Measurements from ENCODE around the gene PDAP1.

The PDAP1 gene

DNA sequence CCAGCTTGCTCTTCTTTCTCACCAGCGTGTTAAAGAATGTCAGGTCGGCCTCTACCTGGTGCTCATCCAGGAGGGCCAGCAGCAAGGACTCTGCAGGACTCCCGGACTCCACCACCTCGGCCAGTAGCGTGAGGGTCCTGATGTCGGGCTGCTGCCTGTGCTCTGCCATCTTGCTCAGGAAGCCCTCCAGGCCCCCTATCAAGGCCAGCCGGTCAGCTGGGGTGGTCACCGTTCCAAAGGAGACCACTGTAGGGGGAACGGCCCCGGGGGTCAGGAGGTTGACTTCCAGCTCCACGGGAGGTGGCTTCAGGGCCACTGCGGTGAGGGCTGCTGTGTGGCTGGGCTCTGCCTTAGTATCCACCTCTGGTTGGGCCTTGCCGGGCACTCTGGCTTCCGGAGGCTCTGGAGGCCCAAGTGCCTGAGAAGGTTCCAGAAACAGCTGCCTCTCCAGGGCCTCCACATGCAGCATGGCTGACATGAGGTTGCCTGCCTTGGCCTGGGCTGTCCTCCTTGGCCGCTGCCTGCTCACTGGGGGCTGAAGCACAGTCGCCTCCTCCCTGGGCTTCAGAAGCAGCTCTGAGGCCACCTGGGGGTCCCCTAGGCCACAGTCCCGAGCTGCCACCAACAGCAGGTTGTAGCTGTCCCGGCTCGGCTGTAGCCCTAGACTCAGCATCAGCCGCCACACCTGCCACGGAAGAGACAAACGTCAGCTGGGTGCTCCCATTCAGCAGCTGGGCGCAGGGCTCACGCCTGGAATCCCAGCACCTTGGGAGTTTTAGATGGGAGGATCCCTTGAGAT is 16.7 kb upstream of the PDAP1 start:
- DNase-seq = no peak

DNA sequence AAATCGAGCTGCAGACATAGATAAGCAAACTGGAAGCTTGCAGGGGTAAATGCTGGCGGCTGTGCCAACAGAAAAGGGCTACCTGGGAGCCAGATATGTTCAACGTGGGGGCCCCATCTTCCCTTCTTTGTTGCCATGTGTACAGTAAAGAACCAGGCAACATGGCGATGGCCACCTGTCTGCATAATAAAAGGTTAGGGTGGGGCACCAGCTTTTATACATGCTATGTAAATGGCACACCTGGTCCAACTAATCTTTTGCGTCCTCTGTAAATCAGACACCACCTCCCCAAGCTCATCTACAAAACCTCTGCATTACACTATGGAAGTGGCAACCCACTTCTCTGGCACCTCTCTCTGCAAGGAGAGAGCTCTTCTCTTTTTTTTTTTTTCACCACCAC is 14.2 kb upstream of the PDAP1 start:
- DNase-seq = peak; percentile 64

DNA sequence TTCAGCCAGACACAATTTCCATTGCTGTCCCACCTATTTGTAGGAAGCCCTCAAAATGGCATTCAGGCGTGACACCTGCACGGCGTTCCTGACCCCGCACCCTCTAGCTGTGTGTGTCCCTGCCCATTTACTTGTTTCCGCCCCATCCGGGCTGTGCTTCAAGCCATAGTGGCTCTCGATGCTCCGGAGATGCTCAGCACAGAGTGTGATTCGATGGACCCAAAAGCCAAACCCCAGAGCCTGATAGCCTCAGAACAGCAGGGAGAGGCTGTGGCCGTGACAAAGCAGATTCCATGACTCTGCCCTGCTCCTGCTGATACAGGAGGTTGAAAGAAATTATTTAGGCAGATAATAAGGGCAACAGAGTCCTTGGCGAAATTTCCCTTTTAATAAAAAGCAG is 13.8 kb upstream of the PDAP1 start:
- peak; percentile 62 for DNase-seq

DNA sequence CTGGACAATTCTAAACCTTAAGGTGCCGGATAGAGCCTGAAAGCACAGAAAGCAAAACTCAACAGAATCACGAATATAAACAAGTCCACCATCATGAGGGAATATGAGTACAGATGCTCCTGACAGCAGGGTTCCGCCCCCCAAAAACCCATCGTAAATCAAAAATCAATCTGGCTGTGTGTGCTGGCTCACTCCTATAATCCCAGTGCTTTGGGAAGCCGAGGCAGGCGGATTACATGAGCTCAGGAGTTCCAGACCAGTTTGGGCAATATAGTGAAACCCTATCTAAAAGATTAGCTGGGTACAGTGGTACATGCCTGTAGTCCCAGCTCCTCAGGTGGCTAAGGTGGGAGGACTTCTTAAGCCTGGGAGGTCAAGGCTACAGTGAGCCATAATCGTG is 12.6 kb upstream of the PDAP1 start:
- no peak for DNase-seq

DNA sequence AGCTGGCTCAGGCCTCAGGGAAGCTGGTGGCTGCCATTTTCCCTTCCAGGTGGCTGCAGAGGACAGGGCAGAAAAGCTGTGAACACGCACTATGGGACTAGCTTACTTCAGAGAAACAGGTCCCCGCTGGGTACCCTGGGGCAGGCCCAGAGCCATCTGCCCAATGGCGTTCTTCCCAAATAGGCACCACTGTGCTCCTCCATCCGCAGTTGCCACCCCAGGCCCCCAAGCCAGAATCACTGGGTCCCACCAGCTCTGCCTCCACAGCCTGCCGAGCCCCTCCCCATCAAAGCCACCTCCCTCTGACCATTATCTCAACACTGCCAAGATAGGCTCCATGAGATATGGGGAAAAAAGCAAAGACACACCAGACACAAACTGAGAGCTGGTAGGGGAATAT is 11.8 kb upstream of the PDAP1 start:
- no peak for DNase-seq

DNA sequence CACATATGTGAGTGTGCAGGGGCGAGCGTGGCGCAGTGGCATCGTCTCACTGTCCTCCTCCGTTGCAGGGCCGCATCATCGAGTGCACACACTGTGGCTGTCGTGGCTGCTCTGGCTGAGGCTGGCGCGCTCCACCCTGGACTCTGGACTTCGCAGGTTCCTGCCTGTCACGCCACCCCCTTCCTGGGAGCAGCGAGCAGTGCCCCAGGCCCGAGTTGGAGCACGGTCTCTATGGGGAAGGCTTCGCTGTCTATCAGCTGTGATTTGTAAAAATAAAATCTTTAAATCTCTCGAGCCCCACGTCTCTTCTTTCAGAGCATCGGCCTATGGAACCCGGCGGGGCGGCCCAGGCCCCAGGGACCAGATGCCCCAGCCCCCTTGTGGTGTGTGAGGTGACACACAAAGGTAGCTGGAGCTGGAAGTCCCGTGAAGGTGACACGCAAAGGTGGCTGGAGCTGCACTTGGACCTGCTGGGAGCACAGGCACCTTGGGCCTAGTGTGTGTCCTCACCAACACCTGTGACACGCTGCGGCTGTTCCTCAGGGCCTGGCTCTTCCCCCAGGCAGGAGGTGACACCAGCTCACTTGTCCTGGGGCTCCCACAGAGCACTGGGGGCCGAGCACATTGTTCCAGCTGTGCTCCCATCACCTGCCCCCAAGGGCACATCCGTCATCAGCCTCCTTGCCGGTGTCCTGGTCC is 11.1 kb upstream of the PDAP1 start:
- DNase-seq = no peak

DNA sequence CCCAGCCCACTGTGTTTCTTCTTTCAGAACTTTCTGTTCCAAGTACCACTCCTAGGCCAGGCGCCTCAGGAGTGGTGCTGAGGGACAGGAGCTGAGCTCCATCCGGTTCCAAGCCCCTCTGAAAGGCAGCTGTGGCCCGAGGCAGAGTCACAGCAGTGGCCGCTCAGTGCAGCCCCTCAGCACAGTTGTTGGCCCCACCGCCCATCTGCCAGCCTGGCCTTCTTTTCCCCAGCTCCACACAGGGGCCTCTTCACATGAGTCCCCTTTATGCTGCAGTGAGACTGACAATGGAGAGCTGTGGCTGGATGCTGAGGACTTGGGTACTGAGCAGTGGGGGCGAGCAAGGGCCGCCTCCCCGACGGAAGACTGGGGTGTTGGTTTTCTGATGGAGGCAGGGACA is 9.9 kb upstream of the PDAP1 start:
- DNase-seq = no peak

DNA sequence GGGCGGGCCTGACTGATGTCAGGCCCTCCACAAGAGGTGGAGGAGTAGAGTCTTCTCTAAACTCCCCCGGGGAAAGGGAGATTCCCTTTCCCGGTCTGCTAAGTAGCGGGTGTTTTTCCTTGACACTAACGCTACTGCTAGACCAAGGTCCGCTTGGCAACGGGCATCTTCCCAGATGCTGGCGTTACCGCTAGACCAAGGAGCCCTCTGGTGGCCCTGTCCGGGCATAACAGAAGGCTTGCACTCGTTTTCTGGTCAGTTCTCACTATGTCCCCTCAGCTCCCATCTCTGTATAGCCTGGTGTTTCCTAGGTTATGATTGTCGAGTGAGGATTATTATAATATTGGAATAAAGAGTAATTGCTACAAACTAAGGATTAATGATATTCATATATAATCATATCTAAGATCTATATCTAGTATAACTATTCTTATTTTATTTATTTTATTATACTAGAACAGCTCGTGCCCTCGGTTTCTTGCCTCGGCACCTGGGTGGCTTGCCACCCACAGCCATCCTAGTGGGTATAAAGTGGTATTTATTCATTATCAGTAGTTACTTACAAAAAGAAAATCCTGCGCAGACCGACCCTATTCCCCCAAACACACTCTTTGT is 7.2 kb upstream of the PDAP1 start:
- DNase-seq = peak; percentile 22

DNA sequence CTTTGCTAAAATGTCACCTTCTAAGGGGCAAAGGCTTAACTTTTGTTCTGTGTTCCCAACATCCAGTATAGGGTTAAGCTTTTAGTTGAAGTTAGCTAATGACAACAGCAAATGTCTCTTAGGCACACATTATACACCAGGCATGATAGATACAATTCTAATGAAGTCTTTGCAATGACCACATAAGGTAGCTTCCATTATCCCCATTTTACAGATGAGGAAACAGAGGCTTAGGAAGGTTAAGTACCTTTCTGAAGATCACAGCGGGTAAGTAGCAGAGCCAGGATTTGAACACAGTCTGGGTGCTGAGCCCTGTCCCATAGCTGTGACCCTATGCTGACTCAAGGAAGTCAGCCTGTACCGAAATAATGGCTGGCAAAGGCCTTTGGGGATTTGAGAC is 2.2 kb upstream of the PDAP1 start:
- DNase-seq = no peak

DNA sequence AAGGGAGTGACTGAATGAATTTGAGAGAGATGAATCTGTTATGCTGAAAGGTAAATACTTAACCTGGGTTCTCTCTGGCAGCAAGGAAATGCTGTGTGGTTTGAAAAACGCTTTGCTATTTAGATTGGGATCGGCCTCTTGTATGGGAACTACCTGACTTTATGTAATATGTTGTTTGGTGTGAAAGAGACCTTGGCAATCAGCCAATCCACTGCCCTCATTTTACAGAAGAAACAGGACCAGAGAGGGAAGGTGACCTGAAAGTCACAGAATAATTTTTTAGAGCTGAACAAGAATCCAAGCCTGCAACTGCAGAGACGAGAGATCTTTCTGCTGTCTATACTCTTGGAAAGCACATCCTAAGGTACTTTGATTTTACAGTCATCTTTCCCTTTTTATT is 1.4 kb upstream of the PDAP1 start:
- no peak for DNase-seq

DNA sequence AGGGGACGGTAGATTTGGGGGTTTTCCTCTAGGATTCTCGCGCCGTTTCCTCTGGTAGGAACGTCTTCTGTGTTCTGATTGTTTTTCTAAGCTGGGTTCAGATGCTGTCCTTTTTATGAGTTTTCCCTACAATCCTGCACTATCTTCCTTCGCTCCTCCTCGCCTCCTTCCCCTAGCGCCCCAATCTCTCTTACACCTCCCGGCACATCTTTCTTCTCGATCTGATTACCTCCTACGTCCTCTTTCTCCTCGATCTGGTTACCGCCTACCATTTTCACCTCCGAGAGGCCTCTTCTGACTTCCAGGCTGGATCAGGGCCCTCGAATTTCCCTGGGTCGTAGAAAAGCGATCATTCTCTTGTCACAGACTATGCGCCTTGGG is 785 bp upstream of the PDAP1 start:
- DNase-seq = no peak

DNA sequence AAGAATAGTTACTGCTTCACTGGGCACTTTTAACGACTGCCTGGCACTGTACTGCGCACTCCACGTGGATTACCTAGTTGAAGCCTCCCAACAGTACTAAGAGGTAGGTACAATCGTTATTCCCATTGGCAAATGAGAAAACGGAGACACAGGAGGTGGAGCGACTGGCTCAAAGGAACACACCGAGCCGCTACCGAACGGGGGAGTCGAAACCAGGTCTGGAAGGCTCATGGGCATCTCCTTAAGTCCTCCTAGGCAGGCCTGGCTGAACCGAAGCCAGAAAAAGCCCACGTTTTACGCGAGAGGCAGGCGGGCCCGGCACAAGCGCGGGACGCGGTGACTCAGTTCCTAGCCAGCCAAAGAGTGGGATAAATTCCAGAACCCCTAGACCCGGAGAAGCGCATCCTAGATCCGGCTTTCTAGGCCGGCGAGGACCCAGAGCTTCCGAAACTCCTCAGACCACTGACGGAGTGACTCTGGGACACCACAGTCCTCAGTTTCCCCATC is 472 bp downstream of the PDAP1 start:
- DNase-seq = no peak

DNA sequence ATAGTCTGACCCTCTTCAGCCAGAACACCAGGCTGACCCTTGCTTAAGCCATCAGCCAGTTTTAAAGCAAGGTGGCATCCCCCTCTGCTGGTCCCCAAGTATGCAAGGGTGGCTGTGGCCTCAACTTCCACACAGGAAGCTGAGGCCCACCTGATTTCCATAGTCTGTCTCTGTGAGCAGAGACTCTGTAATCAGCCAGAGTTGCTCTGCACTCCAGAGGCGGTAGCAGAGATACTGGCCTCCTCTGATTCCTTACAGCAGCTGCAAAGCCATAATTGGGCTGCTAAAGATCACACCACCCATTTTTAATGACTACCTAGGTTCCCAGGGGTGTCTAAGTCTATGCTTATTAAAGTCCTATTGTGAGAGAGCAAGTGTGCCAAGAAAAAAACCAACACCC is 1.8 kb downstream of the PDAP1 start:
- DNase-seq = no peak

DNA sequence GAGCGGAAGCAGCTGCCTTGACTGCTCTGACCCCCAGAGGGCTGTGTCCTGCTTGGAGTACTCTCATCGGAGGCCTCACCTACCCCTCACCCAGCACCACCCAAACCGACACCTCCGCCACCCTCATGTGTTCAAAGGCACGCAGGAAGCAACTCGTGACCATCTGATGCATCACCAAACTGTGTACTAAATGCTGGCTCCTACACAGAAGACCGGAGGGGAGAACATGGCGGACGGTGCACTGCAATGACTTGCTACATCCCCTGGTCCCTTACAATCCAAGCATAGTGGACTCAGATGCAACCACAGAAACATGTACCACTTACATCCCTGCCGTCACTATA is 3.4 kb downstream of the PDAP1 start:
- DNase-seq = no peak

DNA sequence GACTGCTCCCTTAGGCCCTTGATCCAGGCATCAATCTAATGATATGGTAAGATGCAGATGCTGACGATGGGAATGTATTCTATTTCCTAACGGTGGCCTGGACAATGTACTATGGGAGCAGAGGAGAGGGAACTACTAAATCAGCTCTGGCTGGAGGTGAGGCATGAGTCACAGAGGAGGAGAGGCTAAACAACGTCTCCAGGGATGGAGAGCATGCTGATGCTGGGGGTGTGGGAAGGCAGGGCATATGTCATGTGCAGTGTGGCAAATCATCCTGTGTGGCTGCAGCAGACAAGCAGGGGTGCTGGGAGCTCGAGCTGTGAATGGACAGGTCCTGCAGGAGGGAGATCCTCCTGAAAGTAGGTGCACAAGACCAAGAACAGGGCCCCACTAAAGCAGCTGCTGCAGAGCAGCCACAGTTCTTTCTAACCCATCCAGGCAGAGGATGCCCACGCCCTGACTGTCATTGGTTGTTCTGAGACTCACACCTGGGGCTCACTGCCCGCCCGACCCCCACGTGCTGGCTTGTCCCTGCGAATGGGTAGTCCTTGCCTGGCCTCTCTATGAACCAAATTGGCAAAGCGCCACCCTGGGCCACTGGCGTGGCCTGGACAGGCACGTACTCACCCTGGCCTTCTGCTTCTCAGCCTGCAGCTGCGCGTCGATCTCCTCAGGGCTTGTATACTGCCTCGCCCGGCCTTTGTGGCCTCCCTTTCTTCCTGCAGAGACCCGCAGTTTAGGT is 4.0 kb downstream of the PDAP1 start:
- no peak for DNase-seq

DNA sequence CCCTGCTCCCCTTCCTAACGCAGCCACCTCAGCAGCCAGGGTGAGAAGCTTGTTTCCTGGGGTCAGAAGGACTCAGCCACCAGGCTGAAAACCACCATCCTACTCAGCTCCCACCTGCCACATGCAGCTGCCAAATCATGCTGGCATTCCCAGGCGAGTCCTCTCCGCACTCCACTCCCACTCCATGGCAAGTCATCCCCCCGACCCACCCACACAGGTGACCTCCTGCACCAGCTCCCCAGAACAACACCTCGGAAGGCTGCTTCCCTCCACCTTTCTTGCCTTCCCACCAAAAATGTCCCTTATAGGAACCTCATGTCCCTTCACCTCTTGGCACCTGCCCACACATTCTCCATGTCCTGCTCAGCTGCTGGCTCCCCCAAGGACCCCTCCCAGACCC is 4.6 kb downstream of the PDAP1 start:
- DNase-seq = no peak

DNA sequence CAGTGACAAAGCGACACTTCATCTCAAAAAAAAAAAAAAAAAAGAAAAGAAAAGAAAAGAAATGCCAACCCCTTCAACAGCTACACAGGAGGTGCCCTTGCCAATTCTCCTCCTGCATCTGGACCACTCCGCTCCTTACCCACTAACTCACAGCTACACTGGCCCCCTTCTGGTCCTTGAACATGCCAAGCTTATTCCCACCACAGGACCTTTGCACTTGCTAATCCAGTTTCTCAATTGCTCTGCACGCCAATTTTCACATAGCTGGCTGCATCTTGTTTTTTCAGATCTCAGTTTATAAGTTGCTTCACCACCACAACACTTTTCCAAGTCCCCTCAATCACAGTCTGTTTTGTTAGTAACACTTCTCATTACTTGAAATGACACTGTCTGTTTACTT is 5.5 kb downstream of the PDAP1 start:
- DNase-seq = no peak

DNA sequence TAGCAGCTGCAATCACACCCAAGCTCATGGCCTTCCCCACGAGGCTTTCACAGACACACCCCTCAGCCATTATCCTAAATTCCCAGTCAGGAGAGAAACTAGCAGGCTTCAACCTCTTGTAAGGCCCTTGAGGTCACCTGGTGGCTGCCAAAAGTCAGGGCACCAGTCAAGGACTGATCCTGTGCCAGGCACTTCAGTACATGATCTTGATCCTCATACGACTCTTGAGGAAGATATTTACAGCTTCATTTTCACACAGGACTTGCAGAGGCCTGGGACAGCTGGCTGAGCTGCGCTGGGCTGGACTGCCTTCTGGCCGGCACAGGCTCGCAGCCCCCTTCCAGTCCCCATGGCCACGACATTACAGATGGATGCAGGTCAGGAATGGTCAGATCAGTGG is 8.8 kb downstream of the PDAP1 start:
- DNase-seq = no peak

DNA sequence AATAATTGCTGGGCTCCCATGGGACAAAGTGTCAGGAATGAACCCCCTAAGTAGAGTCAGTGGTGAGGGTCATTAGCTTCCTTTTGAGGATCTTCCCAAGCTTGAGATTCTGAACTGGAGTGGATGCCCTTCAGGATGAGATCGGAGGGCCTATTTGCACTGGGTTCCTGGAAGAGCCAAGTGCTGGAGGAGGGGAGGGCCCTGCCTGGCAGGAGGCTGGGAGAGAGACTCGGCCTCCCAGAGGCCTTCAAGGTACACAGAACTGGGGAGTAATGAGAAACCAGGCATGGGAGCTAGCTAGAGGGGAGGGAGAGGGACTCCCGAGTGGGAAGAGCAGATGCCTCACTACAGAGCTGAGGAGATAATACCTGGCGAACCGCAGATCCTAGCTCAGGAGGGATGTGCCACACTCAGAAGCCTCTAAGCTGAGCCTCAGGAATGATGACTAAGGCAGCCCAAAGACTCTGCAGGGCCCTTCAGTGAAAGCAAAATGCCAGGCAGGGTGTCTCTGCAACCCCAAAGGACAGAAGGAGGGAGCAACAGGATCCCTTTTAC is 9.4 kb downstream of the PDAP1 start:
- no peak for DNase-seq

DNA sequence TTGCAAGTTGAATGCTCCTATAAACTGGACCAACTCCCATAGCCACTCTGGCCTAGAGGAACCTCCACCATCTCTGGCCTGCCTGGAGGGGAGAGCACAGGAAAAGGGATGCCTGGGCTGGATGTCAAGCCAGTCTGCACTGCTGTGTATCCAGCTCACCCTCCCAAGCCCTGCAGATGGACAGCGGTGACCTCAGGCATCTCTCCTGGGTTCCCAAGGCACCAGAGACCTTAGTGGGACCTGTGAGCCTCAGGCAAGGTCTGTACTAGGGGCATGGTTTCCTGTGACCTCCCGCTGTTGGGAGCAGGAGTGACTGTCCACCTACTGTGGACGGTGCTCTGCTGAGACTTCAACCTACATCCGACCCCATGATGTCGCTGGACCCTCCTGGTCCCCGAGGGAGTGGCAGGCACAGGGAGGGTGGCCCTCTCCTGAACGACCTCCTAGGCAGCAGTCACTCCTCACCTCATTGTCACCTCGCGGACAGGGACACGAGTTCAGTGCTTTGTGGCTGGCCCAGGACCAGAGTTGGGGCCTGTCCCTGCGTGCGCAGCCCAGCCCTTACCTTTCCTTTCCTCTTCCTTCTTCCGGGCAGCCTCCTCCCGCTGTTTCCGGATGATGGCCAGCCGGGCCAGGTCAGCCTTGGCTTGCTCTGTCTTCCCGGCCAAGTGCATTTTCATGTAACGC is 11.0 kb downstream of the PDAP1 start:
- DNase-seq = no peak

DNA sequence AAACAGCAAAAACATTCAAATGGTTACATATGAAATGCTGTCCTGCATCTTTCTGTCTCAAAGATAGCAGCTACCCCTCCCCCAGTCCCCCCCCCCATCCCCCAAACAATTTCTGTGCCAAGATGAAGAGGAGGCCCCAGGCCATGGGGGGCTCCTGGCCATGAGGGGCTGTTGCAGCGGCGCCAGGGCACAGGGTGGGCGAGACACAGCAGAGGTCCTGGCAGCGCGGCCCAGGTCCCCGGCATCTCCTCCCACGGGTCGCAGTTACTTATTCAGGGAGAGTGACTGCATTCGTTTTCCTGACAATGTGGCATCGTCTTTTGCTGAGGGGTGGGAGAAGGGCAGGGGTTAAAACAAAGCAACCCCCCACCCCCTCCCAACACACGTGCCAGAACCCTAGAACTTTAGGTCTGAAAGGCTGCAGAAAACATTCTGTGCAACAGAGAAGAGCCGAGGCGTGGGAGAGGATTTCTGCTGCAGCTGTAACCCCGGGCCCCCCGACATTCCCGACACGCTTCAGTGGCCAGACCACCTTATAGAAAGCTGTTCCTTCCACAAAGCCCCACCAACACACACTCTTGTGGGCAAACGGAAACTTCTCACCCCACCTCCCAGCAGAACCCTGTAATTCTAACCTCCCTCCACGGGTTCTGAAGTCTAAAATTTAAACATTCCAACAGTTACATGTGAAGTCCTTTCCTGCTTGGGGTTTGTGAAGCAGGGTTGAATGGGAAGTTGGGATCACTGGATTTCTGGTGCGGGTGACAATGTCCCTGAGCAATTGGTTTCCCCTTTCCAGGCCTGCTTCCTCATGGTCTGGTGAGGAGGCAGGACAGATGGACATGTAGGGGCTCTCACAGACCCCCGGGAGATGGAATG is 11.7 kb downstream of the PDAP1 start:
- no peak for DNase-seq
